ENCODE results near the gene NHP2.

DNA sequence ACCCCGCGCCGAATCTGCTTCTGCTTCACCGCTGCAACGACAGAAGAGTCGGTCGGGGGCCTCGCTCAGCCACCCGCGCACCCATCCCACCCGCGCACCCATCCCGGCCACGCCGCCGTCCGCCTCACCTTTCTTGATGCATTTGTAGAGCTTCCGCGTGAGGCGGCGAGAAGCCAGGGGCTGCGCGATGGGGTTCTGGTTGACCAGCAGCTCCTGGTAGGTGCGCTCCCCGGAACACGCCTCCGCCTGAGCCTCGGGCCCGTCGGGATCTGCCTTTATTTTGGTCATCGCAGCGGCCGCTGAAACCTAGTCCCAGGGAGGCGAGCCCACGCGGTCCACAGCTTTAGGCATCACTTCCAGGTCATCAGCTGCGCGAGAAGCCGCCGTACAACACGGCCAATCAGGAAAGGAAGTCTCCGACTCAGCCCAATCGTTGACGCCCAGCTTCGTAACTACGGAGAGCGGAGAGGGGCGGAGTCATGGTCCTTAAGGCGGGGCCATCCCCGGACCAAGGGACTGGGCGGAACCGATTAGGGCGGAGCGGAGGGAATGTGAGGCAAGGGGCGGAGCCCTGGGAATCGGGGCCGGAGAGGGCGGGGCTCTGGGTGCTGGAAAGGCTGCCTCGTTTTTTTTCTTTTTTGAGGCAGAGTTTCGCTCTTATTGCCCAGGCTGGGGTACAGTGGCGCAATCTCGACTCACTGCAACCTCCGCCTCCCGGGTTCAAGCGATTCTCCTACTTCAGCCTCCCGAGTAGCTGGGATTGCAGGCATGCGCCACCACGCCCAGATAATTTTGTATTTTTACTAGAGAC lies at the start of gene NHP2:
- TF ChIP-seq, protein P1, sequence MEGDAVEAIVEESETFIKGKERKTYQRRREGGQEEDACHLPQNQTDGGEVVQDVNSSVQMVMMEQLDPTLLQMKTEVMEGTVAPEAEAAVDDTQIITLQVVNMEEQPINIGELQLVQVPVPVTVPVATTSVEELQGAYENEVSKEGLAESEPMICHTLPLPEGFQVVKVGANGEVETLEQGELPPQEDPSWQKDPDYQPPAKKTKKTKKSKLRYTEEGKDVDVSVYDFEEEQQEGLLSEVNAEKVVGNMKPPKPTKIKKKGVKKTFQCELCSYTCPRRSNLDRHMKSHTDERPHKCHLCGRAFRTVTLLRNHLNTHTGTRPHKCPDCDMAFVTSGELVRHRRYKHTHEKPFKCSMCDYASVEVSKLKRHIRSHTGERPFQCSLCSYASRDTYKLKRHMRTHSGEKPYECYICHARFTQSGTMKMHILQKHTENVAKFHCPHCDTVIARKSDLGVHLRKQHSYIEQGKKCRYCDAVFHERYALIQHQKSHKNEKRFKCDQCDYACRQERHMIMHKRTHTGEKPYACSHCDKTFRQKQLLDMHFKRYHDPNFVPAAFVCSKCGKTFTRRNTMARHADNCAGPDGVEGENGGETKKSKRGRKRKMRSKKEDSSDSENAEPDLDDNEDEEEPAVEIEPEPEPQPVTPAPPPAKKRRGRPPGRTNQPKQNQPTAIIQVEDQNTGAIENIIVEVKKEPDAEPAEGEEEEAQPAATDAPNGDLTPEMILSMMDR (IDR thresholded peaks at IDR 0.05; ENCODE audit: poor library complexity) = no peak
- TF ChIP-seq EZH2 (IDR thresholded peaks at IDR 0.05; ENCODE audit: borderline replicate concordance) = no peak
